GM21360 (cell line): ENCODE results near the gene ARHGEF28.

ENCODE experiments used
- ATAC-seq: cut with Tn5 transposase; IDR thresholded peaks from one replicate; pipeline ENCODE4 v1.9.1; 2021; ENCODE audit warnings: mild to moderate bottlenecking, moderate library complexity; ENCODE audit not compliant: unreplicated experiment

Gene ARHGEF28

DNA sequence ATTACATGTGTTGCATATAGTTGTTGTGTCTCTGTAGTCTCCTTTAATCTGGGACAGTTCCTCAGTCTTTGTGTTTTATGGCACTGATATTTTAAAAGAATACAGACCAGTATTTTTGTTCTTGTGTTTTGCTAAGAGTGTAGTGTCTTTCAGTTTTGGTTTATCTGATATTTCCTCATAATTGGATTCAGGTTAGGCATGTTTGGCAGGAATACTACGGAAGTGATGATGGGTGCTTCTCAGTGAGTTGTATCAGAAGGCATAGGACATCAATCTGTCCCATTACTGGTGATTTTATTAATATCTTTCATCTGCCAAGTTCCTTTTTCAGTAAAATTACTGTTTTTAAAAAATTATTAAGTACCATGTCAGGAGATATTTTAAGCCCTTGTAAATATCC lies 212.9 kb downstream of the ARHGEF28 start:
- no peak for ATAC-seq

DNA sequence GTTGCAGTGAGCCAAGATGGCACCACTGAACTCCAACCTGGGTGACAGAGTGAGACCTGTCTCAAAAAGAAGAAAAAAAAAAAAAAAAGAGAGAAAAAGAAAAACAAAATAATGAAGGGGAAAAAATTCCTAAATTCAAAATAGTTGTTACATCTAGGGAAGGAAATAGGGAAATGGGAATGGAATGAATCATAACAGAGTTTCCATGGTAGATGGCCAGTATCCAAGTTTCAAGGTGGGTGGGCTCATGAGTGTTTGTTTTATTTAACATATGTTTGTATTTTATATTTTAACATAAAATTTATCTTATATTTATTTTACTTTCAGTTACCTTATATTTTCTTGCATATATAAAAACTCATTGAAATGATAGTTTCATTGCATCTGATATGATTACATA lies 215.6 kb downstream of the ARHGEF28 start:
- no peak for ATAC-seq

DNA sequence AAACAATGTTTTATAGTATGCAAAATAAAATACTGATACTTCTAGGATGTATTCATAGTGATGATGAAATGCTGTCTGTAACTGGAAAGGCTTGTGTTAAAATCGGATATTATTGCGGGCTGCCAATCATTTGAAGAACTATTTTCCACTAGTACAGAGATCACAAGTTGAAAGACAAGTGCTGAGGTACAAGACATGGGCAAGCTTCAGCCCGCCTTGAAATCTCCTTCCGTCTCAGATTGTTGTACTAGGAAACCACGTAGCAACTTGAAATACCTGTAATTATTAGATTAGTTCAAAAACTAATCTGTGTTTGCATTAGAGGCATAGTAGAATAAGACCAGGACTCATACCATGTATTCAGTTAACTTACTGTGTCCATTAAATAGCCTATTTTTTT lies 218.2 kb downstream of the ARHGEF28 start:
- ATAC-seq, result no peak

DNA sequence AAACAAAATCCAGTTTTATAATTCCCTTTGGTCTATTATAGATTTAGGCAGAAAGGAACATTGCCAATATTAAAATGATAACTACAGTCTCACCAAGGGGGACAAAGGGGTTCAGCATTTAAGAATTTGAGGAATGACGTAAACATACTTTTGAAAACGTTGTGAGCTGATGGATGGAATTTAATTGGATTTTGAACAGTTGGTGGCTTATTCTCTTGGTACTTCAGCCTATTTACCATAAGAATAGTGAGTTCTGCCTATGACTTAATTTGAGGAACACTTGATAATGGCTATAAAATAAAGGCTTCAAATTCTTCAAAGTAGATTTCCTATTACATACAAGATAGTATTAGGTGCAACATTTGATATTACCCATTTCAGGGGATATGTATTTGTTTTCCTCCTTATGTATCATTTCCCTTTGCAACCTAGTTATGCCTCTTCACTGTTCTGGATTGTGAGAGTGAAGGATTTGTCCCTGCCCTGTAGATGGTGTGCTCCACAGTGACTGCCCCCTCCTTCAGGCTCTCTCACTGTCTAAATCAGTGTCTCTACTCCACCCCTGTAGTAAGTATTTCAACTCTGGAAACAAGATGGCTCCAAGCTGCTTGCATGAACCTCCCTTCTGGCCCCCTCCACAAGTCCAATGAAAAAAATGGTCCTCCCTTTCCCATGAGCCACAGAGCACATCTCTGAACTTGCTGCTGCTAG lies 225.6 kb downstream of the ARHGEF28 start:
- no peak for ATAC-seq

DNA sequence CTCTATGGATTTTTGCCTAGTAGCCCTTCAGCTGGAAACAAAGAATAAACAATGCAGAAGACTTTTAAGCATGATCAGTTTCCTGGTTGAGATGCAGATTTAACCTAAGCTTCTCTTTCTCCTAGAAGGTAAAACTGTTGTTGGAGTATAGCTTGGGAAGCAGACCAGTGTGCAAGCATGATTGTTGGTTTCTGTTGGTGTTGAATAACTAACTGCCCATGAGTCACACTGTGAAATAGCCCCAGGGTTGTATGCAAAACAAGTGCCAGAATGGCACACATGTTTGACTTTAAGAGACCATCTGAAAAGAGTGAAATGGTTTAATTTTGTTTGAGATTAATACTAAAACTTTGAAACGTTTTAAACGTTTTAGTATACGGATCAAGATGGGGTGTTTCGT lies 227.1 kb downstream of the ARHGEF28 start:
- ATAC-seq, result no peak

DNA sequence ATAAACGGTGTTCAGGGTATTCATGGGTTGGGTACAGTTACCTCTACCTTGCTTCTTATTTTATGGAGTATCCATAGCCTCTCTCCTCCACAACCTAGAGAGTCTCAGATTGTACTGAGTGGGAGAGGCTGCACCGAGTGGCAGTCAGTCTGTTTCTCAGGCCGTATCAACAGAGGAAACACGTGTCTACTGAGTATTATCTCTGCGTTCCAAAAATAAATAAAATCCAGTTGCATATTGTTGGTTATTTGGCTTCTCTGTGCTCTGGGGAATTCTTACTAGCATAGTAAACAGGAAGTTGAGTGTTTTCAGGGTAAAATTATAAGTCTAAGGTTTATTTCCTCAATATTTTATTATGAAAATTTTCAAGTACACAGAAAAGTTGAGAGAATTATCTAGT lies 231.0 kb downstream of the ARHGEF28 start:
- no peak for ATAC-seq

DNA sequence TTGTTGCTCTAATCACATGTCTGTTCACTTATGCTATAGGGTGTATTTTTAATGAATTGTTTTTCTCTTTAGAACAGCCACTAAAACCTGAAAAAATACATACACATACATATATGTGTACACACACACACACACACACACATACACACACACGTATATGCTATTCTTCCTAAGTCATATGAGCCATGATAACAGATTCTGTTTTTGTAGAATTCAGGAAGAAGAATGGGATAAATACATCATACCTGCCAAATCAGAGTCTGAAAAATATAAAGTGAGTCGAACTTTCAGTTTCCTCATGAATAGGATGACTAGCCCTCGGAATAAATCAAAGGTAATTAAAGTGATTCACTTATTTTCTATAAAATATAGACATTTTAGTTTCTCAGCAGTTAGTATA lies 231.4 kb downstream of the ARHGEF28 start:
- no peak for ATAC-seq

DNA sequence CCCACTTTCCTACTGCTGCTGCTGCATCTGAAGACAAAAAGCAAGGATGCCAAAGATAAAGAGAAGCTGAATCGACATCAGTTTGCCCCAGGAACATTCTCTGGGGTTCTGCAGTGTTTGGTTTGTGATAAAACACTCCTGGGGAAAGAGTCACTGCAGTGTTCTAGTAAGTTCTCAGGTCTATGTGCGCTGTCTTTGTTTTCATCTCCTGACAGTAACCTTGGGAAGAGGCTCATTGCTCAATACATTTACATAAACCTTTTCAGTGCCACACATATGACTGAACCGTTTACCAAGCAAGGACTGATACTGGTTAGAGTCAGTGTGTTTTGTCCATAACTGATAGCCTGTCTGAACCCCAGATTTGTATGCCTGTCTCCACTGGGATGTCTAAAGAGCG lies 232.1 kb downstream of the ARHGEF28 start:
- ATAC-seq, result no peak

DNA sequence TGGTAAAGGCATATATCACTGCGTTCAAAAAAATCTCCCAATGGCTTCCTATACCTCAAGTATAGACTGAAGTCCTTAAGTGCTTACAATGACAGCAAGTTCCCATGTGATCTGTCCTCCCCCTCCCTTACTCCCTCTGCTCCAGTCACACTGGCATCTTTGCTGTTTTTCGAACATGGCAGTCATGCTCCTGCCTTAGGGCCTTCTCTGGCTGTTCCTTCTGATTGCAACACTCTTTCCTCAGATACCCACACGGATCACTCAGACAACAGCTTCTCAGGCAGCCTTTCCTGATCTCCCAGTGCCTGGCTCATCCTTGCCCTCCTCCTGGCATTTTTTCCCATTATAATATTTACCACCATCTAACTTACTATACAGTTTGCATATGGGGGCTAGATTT lies 232.8 kb downstream of the ARHGEF28 start:
- ATAC-seq, result no peak

DNA sequence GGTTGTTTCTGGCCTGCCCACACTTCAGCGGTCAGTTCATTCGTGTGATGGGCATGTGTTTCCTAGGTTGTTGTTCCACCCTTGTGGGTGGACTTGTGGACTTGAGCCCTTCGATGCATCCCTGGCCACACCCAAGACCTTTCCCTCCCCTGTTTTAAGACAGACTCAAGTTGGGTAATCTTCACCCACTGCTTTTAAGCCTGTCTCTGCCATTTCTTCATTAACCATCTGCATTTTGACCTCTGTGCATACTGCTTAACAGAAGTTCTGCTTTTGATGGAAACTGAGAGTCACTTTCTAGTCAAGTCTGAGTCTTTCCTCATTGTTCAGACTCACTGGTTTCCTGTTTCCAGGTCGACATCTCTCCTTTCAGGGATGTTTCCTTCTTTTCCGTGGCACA lies 233.7 kb downstream of the ARHGEF28 start:
- no peak for ATAC-seq

DNA sequence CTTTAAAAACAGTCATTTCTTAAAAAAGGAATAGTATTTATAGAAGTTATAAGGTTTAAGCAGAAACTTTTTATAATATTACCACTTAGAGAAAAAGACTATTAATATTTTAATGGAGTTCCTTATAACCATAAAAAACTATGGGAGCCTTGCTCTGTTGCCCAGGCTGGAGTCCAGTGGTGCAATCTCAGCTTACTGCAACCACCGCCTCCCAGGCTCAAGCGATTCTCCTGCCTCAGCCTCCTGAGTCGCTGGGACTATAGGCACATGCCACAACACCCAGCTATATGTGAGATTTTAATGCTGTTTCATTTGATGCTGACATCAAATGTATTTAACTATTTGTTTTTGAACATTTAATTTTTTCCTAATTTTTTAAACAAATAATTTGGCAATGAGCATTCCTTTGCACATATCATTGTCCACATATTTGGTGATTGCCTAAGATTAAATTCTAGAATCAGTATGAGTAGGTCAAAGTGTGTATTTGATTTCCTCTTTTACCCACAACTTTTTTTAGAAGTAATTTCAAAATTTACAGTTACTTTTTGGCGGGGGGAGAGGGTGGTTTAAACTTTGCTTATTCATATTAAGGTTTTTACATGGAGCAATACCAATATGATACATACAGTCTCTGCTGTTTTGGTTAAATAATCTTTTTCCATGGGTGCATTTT lies 235.5 kb downstream of the ARHGEF28 start:
- no peak for ATAC-seq

DNA sequence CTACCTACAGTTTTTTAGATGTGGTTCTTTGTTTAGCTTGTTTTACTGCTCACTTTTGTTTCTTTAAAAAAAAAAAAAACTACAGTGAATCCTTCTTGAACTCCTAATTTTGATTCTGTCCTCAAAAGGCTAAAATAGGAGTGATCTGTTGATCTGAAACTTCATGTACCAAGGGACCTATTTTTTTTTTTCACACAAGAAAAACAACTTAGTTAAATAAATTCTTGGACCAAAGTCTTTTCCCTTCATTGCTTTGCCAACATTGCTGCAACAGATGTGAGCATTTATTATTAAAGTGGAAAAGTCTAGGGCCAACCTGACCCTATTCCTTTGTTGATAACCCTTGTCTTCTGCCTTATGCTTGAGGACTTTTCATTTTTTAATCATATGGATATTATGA lies 236.8 kb downstream of the ARHGEF28 start:
- no peak for ATAC-seq

DNA sequence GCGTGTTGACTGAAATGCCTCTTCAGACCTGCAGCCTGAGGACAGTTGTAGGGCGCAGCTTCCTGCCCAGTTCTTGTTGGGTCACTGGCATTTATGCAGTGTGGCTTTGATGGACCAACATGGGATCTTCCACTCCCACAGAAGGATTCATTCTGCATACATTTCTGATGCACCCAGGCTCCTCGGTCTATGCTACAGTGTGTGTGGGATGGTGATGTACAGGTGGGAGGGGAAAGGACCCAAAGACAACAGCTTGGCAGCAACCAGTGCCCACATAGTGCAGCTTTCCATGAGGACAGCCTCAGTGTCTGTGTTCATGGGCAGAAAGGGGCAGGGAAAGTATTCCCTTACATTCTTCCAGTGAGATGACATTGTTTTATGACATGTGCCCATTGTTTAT lies 237.9 kb downstream of the ARHGEF28 start:
- ATAC-seq, result no peak

DNA sequence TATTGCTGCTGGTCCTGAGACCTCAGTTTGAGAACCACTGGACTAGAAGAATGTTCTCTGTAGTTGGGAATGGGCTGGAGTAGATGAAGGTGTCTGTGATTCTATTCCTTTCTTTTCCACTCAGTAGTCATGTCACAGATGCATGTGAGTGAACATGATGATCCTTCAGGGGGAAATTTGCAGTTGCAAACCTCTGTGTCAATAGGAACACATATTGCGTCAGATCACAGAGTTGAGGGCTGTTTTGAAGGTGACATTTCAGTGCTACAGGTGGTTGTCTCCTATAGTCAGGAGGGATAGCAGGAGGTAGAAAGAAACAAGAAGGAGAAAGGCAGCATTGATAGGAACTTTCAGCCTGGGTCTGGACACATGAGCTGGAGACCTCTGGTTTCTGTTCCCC lies 239.3 kb downstream of the ARHGEF28 start:
- ATAC-seq, result no peak

DNA sequence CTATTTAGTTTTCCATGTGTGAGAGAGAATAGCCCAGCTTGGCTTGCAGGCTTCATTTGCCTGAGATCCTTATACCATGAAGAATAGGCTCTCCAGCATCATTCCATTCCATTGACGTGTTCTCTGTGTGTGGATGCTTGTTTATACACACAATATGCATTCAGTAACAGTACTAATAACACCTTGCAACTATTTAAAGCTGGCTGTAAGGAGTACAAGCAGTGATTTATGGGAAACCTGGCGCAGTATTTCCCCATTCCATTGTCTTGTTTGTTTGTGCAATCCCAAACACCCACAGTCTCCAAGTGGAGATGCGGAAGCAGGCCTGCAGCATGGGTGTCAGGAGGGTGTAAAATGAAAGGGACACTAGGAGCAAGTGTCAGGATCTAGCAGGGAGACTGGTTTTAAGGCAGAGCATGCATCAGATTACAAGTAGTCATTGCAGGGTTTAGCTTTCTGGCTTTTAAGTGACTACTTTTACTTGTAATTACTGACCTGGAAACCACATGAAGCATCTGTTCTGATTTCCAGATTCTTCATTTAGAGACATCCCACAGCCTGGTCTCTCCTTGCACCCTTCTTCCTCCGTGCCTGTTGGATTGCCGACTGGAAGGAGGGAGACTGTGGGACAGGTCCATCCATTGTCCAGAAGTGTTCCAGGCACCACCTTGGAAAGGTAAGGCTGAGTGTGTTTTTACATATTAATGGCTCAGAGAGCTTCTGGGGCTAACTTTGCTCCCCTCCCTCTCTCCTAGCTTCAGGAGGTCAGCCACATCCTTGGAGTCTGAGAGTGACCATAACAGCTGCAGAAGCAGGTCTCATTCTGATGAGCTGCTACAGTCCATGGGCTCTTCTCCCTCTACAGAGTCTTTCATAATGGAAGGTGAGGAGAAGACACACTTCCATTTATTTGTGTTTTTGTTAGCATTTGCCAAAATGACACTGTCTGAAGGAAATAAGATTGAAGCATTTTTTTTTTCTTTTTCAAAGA lies 241.6 kb downstream of the ARHGEF28 start:
- no peak for ATAC-seq

DNA sequence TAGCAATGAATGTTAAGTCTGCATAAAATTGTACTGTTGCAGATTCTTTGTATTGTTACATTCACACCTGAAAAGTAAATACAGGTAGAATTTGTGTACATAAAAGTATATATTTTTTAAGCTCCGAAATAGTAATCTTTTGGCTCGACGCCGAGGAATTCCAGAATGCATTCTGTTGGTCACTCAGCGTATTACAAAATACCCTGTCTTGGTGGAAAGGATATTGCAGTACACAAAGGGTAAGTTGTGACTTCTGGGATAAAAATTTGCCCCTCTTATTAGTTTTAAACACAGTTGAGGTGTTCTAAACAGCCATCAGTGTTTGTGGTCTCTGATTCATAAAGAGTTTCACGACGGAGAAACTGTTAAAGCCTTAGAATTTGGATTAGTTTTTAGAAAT lies 257.6 kb downstream of the ARHGEF28 start:
- no peak for ATAC-seq

DNA sequence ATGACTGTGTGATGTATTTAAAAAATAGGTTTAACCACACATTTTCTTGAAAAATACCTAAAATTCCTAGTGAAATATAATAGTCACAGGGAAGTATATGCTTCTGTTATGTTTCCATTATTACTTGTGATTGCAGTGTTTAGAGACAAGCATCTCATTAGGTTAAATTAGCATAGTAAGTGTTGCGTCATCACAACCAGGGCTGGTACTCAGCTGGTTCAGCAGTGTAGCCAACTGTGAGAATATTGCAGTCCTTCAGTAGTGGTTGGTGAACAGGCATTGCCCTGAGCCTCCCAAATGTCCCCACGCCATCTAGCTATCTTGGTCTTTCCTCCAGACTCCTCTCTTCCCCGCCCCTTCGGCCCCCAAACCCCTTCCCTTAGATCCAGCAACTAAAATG lies 261.7 kb downstream of the ARHGEF28 start:
- no peak for ATAC-seq

DNA sequence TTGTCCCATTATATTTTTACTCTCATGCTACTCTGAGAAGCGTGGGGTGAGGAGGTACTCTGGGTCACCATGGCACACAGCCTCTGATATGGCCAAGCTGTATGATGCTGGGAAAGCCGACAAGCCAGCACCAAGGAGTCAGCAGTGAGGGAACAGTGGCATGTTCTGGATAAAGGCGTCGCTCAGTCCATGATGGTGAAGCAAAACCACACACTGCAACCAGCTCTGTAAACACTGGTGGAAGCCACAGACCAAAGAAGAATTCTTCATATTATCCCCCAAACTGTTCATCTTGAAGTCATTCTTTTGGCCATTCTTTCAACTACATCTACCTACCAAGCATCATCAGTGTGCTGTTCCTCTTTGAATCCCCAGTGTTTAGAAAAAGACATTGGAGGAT lies 264.6 kb downstream of the ARHGEF28 start:
- ATAC-seq, result no peak

DNA sequence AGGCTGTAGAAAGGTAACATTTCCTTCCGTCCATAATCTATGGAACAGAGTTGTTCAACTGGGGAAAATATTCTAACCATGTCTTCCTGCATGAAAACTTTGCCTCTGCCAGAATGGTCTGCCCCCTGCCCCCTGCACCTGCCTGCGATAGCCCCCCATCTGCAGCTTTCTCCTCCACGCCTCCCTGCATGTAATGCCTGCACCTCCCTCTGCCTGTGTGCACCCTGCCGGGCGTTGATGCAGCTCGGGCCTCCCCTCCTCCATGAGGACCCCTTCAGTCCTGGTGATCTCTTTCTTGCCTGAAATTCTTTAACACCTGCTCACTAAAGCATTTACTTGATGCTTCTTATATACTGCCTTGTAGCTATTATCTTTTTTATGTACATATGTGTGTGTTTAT lies 266.2 kb downstream of the ARHGEF28 start:
- ATAC-seq, result no peak

DNA sequence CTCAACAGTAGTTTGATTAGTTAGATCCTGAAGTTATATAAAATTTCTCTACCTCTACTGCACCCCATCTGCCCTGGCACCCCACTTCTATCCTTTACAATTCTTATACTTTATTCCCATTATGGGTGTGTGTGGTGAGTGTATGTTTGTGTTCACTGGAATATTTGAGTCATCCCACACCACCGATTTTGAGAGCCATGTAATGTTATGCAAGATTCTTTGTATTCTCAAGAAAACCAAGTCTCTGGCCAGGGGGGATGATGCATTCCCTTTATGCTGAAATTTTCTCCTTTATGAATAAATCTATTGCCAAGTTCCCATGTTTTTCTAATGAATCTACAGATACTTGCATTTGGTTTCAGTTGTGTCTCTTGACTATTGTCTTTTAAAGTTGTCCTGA lies 266.8 kb downstream of the ARHGEF28 start:
- no peak for ATAC-seq

DNA sequence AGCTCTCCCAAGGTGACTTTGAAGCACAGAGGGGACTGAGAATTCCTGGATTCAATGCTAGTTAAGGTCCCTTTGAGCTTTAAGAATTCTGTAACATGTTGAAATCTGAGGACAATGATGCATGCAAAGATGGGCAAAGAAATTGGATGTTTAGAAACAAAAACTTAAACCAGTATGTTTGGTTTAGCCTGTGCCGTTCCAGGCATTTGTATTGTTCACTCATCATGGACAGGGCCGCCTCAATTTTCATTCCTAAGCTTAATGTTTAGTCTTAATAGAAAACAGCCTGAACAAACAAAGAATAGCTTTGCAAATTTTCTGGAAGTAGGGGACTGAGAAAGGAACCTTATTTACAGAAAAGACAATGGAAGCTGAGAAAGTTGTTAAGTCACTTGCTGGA lies 267.8 kb downstream of the ARHGEF28 start:
- no peak for ATAC-seq

DNA sequence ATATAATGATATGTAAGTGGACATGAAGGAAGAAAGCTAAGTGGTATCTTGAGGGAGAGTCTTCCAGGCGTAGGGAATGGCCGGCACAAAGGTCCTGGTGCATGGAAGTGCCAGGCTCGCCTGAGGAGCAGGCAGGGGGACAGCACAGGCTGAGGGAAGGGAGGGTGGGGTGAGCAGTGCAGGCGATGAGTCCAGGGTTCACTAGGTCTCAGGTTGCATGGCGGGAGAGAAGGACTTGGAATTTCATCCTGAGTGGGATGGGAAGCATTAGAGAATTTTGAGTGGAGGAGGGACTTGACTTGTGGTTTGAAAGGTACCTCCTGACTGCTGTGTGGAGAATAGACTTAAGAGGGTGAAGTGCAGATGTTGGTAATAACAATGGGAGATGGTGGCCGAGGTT lies 268.9 kb downstream of the ARHGEF28 start:
- ATAC-seq, result no peak
